GM12874 (cell line): ENCODE results near the gene IPO9.

Experiments
- TF ChIP-seq, protein P1 (sequence below): IDR thresholded peaks from 2 replicates; pipeline ENCODE4 v1.5.1; 2011; ENCODE audit warnings: low read depth, mild to moderate bottlenecking, control low read depth, low read length, moderate library complexity; ENCODE audit not compliant: insufficient read depth

IPO9 gene

DNA sequence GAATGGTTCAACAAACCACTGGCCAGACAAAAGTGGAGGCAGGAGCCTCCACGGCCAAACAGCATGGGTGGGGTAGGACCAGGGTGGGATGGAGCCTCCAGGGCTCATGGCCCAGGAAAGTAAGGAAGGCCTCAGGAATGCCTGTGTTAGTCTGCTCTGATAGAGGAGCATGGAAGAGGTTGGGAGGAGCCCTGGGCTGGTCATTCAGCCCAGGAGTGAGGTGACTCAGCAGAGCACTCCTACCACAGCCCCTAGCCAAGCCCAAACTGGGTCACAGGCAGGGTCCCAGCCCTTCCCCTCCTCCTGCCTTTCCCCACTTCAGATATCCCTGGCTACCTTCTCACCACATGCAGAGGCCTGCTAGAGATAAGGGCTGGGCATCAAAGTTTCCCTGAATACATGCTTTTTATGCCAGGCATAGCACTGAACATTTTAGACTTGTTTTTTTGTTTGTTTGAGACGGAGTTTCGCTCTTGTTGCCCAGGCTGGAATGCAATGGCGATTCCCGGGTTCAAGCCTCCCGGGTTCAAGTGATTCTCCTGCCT lies 56.6 kb downstream of the IPO9 start:
- TF ChIP-seq, protein P1, sequence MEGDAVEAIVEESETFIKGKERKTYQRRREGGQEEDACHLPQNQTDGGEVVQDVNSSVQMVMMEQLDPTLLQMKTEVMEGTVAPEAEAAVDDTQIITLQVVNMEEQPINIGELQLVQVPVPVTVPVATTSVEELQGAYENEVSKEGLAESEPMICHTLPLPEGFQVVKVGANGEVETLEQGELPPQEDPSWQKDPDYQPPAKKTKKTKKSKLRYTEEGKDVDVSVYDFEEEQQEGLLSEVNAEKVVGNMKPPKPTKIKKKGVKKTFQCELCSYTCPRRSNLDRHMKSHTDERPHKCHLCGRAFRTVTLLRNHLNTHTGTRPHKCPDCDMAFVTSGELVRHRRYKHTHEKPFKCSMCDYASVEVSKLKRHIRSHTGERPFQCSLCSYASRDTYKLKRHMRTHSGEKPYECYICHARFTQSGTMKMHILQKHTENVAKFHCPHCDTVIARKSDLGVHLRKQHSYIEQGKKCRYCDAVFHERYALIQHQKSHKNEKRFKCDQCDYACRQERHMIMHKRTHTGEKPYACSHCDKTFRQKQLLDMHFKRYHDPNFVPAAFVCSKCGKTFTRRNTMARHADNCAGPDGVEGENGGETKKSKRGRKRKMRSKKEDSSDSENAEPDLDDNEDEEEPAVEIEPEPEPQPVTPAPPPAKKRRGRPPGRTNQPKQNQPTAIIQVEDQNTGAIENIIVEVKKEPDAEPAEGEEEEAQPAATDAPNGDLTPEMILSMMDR, result no peak

DNA sequence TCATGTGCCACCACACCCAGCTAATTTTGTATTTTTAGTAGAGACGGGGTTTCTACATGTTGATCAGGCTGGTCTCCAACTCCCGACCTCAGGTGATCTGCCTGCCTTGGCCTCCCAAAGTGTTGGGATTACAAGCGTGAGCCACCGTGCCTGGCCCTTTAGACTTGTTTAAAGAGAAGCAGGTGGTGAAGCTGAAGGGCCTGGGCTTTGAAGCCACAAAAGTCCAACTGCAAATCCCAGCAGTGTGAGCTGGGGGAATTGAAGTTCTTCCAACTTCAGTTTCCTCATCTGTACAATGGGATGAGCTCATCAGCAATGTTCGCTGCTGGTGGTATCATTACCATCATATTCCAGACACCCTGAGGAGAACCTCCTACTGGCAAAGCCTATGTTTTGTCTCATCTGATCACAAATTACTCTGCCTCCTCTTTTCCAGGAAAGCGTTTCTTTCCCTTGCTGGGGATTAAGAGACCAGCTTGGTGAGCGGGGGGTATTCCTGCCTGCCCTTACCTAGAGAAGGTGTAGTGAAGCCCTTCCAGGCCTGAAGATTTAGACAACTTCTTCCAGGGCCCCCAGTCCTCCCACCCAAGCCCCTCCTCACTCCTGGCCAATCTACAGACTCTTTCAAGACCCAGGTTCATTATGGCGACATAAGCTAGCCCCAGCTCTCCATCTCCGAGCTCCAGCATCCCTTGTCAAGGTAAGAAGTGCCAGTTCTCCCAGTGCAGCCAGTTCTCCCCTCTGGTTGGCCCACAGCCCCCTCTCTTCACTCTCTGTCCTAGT lies 57.3 kb downstream of the IPO9 start:
- TF ChIP-seq, protein P1, result no peak

DNA sequence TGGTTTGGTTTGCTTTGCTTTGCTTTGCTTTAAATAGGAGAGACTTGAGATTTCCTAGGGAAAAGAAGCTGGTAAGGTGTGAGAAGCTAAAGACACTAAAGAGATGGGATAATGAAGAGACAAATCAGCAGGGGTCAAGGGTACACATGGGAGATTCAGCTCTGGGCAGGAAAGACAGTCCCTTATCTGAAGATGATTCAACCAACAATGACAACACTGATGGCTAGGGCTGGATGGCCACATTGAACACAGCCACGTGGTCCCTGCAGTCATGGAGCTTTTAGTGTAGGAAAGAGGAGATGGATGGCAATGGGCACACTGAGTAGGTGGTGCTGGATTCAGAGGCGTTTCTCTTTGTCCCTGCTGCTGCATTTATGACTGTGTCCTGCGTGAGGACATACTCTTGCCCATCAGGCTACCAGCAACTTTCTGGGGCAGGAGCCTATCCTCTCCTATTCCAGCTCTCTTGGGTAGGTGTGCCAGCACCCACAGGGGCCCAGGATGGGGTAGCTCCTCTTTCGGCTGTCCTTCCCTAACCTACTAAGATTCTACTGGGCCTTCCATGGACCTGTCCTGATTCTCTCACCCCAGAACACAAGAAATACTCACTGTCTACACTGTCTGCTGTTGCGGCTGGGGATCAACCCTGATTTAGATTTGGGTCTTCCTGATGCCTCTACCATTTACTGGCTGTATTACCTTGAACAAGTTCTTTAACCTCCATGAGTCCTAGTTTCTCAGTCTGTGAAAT lies 58.3 kb downstream of the IPO9 start:
- TF ChIP-seq, protein P1, result no peak

DNA sequence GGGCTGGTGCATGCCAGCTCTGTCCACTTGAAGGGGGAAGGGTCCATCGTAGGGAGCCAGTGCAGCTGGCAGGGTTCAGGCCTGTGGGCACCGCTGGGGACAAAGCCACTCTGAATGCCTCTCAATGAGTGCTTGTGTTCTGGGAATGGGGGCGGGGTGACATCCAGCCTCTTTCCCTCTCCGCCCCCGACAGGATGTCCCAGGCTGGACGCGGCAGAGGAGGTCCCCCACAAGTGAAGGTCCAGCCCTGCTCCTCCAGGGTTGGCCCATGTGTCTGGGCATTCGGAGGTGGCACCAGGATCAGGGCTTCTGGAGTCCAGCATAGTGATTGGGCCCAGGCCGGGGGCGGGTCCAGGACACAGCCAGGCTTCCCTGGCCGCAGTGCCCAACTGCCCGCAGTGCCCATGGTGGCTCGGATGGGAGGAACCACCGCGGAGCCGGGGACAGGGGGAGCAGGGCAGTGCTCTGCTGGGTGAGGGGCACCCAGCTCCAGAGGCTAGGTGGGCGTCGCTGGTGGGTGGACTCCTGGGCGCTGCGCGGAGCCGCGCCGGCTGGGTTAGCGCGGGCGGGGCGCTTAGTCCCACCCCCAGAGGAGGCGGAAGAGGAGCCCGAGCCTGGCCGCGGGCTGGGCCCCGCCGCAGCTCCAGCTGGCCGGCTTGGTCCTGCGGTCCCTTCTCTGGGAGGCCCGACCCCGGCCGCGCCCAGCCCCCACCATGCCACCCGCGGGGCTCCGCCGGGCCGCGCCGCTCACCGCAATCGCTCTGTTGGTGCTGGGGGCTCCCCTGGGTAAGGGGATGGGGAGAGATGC lies 59.5 kb downstream of the IPO9 start, which contains the start of gene SHISA4:
Gene SHISA4, plus strand, starts transcription at position 617 of the 808 bp plus-strand sequence. Its CDS starts 97 bp downstream, at position 714.
- TF ChIP-seq, protein P1, result no peak

DNA sequence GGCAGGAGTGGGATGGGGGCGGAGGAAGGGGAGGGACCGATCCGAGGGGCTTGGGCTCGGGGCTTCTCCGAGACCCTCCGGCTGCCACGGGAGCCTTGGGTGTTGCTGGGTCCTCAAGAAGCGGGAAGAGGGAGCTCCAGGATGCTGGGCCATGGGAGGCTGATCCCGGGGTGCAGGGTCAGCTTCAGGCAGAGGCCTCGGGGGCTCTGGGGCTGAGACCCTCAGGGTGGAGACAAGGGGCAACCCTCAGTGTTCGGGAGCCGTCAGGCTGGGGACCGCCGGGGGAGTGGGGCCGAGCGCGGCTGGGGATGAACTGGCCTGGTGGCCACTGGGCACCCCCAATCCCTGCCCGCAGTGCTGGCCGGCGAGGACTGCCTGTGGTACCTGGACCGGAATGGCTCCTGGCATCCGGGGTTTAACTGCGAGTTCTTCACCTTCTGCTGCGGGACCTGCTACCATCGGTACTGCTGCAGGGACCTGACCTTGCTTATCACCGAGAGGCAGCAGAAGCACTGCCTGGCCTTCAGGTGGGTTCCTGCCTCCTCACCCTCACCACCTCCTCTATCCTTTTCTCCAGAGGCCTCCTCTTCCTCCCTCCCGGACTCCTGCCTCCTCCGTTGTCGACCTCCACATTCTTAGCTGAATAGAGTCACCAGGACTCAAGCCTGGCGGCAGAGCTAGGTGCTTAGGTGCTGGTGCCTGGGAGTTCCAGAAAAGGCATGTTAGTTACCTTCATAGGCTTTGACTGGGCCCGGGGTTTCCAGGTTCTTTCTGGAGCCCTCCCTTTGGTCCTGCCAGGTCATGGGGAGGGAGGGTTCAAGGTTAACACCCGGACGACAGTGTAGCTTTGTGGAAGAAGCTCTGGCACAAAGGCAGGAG lies 60.4 kb downstream of the IPO9 start:
- TF ChIP-seq, protein P1, result no peak

DNA sequence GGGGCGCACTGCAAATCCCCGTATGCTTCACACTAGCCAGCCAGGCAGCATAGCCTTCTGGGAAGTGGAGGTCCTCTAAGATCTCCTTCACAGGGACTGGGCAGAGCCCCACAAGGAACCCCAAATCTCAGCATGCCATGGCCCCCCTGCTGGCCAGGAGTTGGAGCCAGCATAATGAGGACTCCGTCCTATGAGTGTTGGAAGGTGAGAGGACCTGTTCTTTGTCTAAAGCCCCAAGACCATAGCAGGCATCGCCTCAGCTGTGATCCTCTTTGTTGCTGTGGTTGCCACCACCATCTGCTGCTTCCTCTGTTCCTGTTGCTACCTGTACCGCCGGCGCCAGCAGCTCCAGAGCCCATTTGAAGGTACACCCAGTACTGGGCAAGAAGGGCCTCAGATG lies 61.3 kb downstream of the IPO9 start:
- TF ChIP-seq, protein P1, result no peak
